Fibroblast of skin of back (primary cell): ENCODE data around the gene CCIN.

Source experiments
- DNase-seq: peaks from one replicate; pipeline ENCODE4 v3.0.0-alpha.2; 2013

The CCIN gene

DNA sequence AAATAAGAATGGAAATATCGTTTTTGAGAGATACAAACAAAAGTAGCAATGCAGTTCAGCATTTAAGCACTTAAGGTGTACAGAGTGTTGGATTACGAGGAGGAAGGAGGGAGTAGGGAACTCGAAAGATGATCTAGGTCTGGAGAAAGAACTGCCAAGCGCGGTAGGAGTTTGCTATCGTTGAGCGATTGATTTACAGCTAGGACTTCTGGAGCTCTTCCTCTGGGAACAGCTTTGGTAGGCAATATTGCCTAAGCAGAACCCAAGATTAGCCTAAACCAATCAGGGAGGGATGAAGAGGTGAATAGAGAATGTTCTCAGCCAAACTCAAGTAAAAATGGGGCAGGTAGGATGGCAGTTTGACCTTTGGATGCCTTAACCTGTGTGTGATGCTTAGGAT, 22.5 kb downstream of the CCIN start:
- DNase-seq: no peak

DNA sequence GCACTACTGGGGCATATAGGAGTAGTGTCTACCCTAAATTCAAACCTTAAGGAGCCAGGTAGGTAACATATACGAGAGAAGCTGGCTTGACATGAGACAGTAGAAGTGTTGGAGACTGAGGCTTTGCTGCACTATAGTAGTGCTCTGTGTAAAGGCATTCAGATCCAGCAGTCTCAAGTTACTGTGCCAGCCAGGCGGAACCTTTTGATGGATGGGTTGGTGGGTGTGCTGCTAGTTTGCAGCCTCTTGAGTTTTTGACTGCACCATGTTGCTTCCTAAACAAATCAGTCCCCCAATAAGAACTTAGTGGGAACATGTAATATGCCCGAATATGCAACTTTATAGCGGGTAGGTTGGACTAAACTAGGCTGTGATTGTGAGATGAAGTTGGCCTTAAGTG, 23.0 kb downstream of the CCIN start:
- no peak for DNase-seq

DNA sequence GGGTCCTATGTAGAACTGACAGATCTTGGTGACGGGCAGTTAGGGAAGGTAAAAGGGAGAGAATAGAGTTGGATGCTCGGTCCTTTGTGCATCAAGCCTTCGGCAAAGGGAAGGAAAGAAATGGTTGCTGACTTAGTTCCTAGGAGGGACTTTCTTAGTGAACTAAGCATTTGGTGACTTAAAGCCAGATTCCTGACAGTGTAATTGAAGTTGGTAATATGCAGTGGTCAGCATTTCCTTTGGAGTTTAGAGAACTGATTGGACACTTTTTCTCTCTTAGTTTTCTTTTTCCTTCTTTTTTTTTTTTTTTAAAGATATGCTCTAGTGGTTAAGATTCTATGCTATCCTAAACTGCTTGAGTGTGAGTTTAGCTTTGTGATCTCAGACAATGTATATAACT, 23.8 kb downstream of the CCIN start:
- DNase-seq: no peak

DNA sequence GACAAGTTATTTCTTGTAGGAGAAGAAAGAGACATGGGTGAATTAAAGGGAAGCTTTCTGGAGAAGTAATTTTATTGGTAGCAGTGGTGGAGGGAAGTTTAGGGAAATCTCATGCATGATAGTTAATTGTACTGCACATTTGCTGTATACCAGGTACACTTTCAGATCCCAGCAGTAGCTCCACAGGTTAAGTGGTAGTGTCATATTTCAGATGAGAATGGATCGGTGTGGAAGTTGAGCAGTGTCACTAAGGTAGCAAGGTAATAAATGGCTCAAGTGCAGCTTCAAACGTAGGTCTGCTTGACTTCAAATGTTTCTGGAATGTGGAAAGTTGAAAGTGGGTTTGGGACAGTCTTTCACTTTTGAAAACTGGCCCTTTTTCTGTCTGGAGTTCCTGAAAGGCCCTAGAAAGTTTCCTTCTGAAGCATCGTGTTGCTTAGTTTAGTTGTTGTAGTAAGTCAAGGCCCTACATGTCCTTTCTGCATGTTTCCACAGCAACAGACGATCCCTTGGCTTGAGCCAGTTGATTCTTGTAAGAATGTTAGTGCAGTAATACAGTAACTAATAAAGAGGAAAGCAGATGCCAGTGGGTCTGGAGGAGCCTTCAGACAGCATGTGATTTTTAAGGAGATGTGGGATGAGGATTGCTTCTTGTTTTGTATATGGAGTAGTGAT, 25.3 kb downstream of the CCIN start:
- DNase-seq: no peak

DNA sequence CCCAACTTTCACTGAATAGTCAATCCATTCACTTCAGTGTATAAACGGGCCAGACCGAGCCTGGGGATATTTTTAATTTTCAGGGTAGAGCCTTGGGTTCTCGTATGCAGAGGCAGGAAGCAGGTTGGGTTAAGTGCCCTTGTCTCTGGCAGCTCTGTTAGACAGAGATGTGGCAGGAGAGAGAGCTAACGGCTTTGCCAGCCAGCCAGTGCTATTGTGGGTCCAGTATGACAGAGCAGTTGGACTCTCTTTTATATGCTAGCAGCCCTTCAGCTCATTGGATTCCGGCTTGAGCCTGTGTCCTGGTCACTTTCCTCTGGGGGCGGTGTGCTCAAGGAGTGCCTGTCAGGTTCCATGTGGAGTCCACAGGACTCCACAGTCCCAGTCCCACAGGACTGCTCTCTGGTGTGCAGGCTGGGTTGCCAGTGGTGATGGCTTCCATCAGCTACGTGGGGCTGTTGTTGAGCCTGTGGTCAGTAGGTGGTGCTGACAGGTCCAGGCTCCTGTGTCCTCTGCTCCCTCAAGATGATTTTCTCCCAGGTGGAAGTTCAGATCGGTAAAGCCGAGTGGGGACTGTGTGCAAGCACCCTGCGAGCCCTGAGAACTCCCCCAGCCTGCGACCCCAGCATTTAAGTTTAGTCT, 35.8 kb downstream of the CCIN start:
- no peak for DNase-seq

DNA sequence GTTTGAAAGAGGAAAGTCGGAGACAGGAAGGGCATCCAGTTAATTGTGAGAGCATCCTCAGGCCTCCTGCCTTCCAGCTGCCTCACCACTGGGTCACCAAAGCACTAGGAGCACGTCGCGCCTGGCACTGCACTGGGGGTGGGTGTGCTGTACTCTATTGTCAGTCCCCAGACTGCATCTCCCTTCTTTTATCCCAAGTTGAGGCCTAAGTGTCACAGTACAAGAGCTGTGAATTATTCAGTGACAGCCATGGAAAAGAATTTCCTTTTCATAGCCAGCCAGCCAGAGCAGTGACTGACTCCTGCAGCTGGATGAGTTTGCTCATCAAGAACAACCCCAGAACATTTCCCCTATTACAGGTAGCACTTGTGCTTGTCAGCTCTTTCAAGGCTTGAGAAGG, 37.8 kb downstream of the CCIN start:
- DNase-seq: peak; percentile 54

DNA sequence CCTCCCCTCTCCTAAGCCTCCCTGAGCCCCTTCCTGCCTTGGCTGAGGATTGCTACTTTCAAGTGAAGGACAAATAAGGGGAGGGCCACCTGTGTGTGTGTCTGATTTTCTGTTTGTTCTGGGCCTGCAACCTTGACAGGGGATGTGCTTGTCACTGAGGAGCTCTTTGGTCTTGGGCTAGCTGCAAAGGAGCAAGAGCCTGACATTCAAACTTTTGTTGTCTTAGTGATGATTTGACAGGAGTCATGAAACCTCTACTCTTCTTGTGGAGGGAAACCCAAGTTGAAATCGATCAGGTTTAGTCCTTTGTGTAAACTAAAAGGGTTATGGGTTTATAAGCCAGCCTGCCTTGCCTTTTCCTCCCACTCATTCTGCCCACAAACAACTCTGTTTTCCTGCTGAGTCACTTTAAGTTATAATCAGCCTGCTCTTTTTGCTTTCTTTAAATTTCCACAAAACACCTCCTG, 38.4 kb downstream of the CCIN start:
- DNase-seq: no peak

DNA sequence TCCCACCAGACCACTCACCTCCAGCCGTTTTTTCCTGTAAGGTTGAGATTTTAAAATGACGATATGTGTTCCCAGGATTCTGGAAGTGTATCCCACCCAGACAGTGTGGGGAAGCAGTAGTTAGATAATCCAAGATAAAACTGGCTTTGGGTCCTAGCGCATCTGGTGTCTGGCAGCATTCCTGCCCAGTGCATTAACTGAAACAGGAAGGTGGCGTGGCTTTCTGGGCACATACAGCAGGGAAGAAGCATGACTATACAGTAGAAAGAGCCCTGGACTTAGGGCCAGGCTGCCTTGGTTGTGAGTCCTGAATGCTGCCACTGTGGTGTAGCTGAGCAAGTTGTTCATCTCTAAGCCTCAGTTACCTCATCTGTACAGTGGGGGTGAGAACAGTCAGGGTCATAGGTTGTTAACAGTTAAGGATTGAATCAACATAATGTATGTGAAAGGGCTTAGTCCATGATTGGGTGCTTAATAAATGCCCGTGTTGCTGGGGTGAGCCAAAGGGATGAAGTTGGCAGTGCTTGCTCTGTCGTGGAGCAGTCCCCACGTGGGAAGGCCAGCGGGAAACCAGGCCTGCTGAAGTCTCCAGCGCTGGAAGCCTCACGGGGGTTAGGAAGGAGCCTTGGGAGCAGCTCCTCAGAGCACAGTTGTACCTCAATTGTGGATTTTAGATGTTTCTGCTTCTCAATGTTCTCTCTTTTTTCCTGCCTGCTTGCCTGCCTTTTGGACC, 39.5 kb downstream of the CCIN start:
- DNase-seq: no peak

DNA sequence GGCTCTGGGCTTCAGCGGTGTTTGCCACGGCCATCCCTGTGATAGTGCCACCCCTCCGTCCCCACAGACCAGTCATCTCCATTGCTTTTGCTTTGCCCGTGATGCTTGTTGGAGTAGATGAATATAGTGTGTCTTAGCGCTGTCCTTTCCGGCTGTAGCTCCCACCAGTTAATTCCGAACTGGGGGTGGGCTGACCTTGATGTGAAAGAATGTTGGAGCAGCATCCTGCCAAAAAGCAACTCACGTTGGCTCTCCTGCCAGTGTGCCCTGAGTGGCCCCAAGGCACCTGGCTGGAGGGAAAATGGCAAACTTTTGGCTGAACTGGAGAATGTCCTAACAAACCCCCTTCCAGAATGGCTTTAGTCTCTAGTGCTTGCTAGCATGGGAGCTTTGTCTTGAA, 41.5 kb downstream of the CCIN start:
- no peak for DNase-seq

DNA sequence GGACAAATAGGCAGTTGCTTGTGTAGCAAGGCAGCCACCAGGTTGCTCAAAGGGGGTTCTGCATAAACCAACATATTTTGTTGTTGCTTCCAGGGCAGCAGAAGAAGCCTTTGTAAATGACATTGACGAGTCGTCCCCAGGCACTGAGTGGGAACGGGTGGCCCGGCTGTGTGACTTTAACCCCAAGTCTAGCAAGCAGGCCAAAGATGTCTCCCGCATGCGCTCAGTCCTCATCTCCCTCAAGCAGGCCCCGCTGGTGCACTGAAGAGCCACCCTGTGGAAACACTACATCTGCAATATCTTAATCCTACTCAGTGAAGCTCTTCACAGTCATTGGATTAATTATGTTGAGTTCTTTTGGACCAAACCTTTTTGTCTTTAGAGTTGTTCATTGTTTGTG, 42.3 kb downstream of the CCIN start:
- DNase-seq: no peak

DNA sequence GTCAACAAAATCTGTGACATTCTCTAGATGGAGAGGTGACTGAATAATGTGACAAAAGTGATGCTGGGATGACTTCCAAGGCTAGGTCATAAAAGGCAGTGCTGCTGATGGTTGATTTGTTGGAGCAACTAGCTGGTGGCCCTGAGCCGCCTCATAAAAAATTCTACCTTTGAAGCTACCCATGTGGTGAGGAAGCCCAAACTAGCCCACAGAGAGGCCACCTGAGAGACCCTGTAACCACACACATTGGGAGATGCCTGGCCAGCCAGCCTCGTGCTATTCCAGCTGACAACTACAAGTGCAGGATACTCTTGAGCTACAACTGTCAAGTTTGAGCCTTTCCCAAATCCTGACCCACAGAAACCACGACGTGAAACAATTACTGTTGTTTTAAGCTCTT, 44.2 kb downstream of the CCIN start:
- no peak for DNase-seq

DNA sequence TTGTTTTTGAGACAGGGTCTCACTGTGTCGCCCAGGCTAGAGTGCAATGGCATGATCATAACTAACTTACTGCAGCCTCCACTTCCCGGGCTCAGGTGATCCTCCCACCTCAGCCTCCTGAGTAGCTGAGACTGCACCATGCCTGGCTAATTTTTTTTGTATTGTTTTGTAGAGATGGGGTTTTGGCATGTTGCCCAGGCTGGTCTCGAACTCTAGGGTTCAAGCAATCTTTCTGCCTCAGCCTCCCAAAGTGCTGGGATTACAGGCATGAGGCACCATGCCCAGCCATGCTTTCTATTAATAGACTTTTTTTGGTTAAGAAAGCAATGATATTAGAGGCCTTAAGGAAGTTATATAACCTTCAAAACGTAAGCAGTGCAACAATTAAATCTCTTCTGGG, 44.8 kb downstream of the CCIN start:
- DNase-seq: no peak

DNA sequence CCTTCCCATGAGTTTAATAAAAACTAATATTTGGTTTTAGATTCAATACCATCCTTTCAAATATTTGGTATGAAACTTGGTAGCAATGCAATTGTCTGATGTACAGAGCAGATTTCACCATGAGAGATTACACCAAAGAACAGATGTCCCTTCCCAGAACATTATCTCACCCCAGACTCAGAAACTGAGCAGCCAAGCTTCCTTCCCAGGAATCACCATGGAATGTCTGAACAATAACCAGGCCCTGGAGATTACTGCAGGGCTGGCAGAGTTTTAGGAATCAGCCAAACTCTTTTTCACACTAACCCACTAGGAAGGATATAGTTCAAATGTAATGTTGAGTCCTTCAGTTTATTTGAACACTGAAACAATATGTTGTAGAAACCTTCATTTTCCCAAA, 45.4 kb downstream of the CCIN start:
- peak; percentile 34 for DNase-seq

DNA sequence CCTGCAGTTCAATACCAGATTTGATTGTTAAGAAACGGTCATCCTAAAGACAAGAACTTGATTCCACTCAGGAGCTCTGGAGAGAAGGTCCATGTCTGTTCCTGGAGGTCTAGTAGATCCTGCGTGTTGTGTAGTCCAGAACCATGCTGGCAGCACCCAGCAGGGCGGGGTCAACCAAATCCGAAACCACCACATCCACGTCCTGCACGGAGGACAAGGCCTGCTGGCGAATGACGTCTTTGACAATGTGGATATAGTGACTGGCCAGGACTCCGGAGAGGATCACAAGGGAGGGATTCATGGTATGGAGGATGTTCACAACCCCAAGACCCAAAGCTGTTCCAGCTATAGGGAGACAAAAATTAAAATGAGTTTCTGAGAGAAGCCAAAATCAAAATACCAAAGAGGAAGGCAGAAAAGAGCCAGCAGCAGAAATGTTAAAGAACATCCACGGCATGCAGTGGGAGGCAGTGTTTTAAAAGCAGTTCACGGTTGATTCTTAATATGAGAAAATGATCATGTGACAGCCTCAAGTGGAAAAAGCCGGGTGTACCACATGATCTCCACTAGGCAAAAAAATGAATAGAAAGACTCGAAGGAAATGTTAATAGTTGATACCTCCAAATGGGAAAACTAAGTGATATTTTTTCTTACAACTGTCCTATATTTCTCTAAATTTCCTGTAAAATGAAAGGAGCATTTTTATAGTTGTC, 48.2 kb downstream of the CCIN start:
- DNase-seq: no peak

DNA sequence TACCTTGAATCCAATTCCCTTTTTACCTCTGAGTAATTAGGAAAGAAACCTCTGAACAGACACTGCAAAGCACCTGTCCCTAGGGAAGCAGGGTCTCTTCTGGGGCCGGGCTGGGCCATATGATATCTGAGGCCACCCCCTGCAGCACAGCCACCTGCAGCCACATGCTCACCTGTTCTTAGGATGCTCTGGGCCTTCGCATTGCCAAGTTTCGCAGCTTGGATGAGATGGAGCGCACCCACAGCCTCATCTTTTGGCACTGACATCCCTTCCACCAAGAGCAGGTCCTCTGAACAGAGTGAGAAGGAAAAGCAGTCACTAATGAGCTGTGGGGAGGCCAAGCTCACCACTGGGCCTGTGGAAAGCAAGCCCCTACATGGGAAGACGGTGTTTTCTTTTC, 48.8 kb downstream of the CCIN start:
- DNase-seq: no peak

DNA sequence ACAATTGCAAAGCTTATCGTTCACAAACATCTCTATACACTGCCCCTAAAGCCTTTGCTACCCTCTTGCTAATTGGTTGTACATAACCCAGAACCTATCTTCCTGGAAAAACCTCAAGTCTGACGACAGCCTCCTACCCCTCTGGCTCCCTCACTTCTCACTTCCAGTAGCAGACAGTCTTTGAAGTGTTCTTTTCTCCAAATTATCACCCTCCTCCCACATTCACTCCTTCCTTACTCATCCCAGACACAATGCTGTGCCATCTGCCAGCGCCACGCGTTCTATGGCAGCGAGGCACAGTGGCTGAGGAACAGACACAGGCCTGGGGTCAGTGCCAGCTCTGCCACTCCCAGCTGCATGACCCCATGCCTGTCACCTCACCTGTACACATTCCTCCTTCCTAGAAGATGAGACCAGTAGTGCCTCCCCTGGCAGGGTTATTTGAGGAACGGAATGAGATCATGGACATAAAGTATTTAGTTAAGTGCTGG, 49.3 kb downstream of the CCIN start:
- no peak for DNase-seq
